H1 (cell line): ENCODE results near the gene IGFALS.

Experiments used
- EGR1 ChIP-seq: IDR thresholded peaks from 2 replicates; pipeline ENCODE4 v1.6.1; 2011; ENCODE audit warnings: low read depth, low read length, borderline replicate concordance
- TF ChIP-seq, protein P1 (sequence below), 3 experiments: IDR thresholded peaks; 1 replicate in 2 of 3; 2 replicates in 1 of 3; pipeline versions ENCODE4 v1.5.1 to v1.6.1; 2011; ENCODE audit warnings: low read length in 3 of 3, mild to moderate bottlenecking in 3 of 3, inconsistent platforms in 2 of 3, low read depth in 1 of 3, moderate library complexity in 1 of 3; ENCODE audit not compliant: insufficient read depth in 1 of 3; ENCODE audit errors: control extremely low read depth in 1 of 3

DNA sequence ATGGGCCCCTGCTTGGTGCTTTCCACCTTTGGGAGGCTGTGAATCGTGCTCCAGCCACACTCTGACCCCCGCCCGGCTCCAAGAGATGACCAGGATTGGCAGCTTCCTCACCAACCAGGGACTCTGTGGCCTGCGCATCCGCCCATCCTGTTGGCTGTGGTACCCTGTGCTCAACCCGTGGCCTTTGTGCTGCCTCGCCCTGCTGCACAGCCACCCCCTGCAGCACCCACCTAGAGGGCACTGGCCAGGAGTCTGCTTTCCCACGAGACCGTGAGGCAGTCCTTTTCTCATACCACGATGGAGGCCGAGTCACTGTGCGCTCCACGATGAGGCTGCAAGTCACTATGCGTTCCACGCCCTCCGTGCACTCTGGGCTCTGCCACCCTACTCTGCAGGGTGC lies 41.6 kb downstream of the IGFALS start:
- no peak for TF ChIP-seq EGR1
- TF ChIP-seq, protein P1, sequence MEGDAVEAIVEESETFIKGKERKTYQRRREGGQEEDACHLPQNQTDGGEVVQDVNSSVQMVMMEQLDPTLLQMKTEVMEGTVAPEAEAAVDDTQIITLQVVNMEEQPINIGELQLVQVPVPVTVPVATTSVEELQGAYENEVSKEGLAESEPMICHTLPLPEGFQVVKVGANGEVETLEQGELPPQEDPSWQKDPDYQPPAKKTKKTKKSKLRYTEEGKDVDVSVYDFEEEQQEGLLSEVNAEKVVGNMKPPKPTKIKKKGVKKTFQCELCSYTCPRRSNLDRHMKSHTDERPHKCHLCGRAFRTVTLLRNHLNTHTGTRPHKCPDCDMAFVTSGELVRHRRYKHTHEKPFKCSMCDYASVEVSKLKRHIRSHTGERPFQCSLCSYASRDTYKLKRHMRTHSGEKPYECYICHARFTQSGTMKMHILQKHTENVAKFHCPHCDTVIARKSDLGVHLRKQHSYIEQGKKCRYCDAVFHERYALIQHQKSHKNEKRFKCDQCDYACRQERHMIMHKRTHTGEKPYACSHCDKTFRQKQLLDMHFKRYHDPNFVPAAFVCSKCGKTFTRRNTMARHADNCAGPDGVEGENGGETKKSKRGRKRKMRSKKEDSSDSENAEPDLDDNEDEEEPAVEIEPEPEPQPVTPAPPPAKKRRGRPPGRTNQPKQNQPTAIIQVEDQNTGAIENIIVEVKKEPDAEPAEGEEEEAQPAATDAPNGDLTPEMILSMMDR (IDR thresholded peaks at IDR 0.05; ENCODE audit: control extremely low read depth in 1 of 3, insufficient read depth in 1 of 3, low read depth in 1 of 3, low read length in 3 of 3): no peak
